HepG2 (cell line): ENCODE measurements around the gene TMC2. TPM values are rescaled to one million over a fixed set of nuclear protein-coding genes. Genes with fewer than 3 reads are reported as not detected.

ENCODE experiments used
- AHDC1 ChIP-seq: sonication (generic); formaldehyde crosslinking; IDR thresholded peaks from 2 replicates; pipeline ENCODE4 v1.5.1; 2020; ENCODE audit warnings: mild to moderate bottlenecking, missing genetic modification reagents, borderline replicate concordance
- ATF2 ChIP-seq: sonication (generic); formaldehyde crosslinking; IDR thresholded peaks from 2 replicates; pipeline ENCODE4 v1.4.0; 2020; ENCODE audit warnings: missing genetic modification reagents
- CC2D1A ChIP-seq: sonication (generic); formaldehyde crosslinking; IDR thresholded peaks from 2 replicates; pipeline ENCODE4 v1.8.1; 2023; ENCODE audit warnings: mild to moderate bottlenecking, missing genetic modification reagents
- FOSL2 ChIP-seq: sonication (generic); formaldehyde crosslinking; IDR thresholded peaks from 2 replicates; pipeline ENCODE4 v1.4.0; 2020; ENCODE audit warnings: missing genetic modification reagents
- KDM3A ChIP-seq: IDR thresholded peaks from 2 replicates; pipeline ENCODE4 v1.6.1; 2018; ENCODE audit warnings: low read depth, missing compliant biosample characterization
- NFRKB ChIP-seq: fragments of 450-650 bp; IDR thresholded peaks from 2 replicates; pipeline ENCODE4 v1.6.1; 2017
- PBX2 ChIP-seq: IDR thresholded peaks from 2 replicates; pipeline ENCODE4 v1.6.1; 2016; ENCODE audit warnings: control low read depth
- RFX3 ChIP-seq: IDR thresholded peaks from 2 replicates; pipeline ENCODE4 v1.6.1; 2016; ENCODE audit warnings: missing biosample characterization, missing genetic modification reagents
- SOX13 ChIP-seq, 3 experiments: fragments of 450-650 bp in 1 of 3; sonication (generic) in 1 of 3; formaldehyde crosslinking in 1 of 3; IDR thresholded peaks in 2 of 3; conservative IDR thresholded peaks in 1 of 3; 2 replicates each; pipeline versions ENCODE4 v1.5.0 to v1.6.1; 2016 to 2020; ENCODE audit warnings: antibody characterized with exemption in 1 of 3, mild to moderate bottlenecking in 1 of 3, missing compliant biosample characterization in 1 of 3, missing genetic modification reagents in 1 of 3, moderate library complexity in 1 of 3
- ZNF160 ChIP-seq: sonication (generic); formaldehyde crosslinking; IDR thresholded peaks from 2 replicates; pipeline ENCODE4 v1.8.0; 2022; ENCODE audit warnings: mild to moderate bottlenecking, inconsistent platforms, missing genetic modification reagents
- ZNF549 ChIP-seq: sonication (generic); formaldehyde crosslinking; IDR thresholded peaks from 2 replicates; pipeline ENCODE4 v1.5.0; 2020; ENCODE audit warnings: missing genetic modification reagents
- ZNF605 ChIP-seq: sonication (generic); formaldehyde crosslinking; IDR thresholded peaks from 2 replicates; pipeline ENCODE4 v1.8.0; 2022; ENCODE audit warnings: mild to moderate bottlenecking, missing genetic modification reagents
- ZNF646 ChIP-seq: sonication (generic); formaldehyde crosslinking; IDR thresholded peaks from 2 replicates; pipeline ENCODE4 v1.9.0; 2021; ENCODE audit warnings: mild to moderate bottlenecking, missing genetic modification reagents
- polyA plus RNA-seq, 8 experiments: library from polyadenylated mRNA; depleted of rRNA in 3 of 8; stranded (reverse) in 7 of 8; unstranded in 1 of 8; fragments of >200 nt; fragmentation: Illumina TruSeq in 4 of 8; extraction: Trizol in 4 of 8; gene quantifications; 2 replicates each; pipeline versions ENCODE4 v1.2.1 to v1.2.3, GENCODE V29; 2011 to 2016; ENCODE audit warnings: low read depth in 4 of 8, missing spikeins in 1 of 8, mixed read lengths in 1 of 8; ENCODE audit not compliant: insufficient read depth in 1 of 8
- total RNA-seq, 5 experiments: library from RNA; depleted of rRNA; stranded (reverse); fragments of >200 nt; fragmentation: Illumina TruSeq; extraction: Trizol; gene quantifications; 2 replicates each; pipeline ENCODE4 v1.2.3, GENCODE V29; 2016; ENCODE audit warnings: low read depth in 1 of 5

TMC2 gene
- total and polyA plus RNA-seq, 2 of the 13 experiments (the other 11 are each of a cell fraction or from before 2014, with no cell fraction given), result not detected

GRCh38 chr20:2663887-2664719, 127.7 kb downstream of the TMC2 start, which contains the start of gene IDH3B (continued):
- TF ChIP-seq ATF2 (CRISPR knock-in tag), result peak; percentile 89
- TF ChIP-seq AHDC1 (CRISPR knock-in tag), result 0 out of 2 replicates have a peak, but pooled peaks have one; percentile 18
- TF ChIP-seq ZNF605 (CRISPR knock-in tag), result peak; percentile 97
- TF ChIP-seq NFRKB, result peak; percentile 87
- no peak; the same call in none of the 2 replicates for TF ChIP-seq CC2D1A
- TF ChIP-seq KDM3A (CRISPR knock-in tag), result peak; percentile 94
- peak; percentile 21; the same call in 1 of the 2 replicates for TF ChIP-seq ZNF160 (CRISPR knock-in tag)
- 0 out of 2 replicates have a peak, but pooled peaks have one; percentile 9 for TF ChIP-seq RFX3 (CRISPR knock-in tag)
- TF ChIP-seq PBX2 (CRISPR knock-in tag), result 0 out of 2 replicates have a peak, but pooled peaks have one; percentile 29
- TF ChIP-seq FOSL2 (CRISPR knock-in tag), result peak; percentile 70; the same call in 1 of the 2 replicates
- peak; percentile 15; the same call in 1 of the 2 replicates for TF ChIP-seq SOX13 (IDR thresholded peaks at IDR 0.05)
- peak in 1 of 2 experiments; percentile 67; a peak in 2 of 4 replicates for TF ChIP-seq SOX13 (CRISPR knock-in tag; conservative IDR thresholded peaks at IDR 0.05 in 1 of 2, IDR thresholded peaks at IDR 0.05 in 1 of 2)
- TF ChIP-seq ZNF549 (CRISPR knock-in tag), result no peak
- TF ChIP-seq ZNF646 (CRISPR knock-in tag), result no peak
